Stimulated activated CD8-positive, alpha-beta memory T cell treated with anti-CD3 and anti-CD28 coated beads, Interleukin-2, amount 100 ng/mL, for 48 hours (primary cell): ENCODE measurements around the gene DPEP1.
"Not testable (repeated sequence)": the region's sequence is repeated elsewhere in the genome, so short reads cannot be mapped to it uniquely, and the experiment has no call there.

Experiments used
- DNase-seq, 2 donors: peaks; one replicate each; pipeline ENCODE4 v3.0.0-alpha.2; 2020; ENCODE audit warnings: low read depth in 2 of 2

DPEP1 gene

DNA sequence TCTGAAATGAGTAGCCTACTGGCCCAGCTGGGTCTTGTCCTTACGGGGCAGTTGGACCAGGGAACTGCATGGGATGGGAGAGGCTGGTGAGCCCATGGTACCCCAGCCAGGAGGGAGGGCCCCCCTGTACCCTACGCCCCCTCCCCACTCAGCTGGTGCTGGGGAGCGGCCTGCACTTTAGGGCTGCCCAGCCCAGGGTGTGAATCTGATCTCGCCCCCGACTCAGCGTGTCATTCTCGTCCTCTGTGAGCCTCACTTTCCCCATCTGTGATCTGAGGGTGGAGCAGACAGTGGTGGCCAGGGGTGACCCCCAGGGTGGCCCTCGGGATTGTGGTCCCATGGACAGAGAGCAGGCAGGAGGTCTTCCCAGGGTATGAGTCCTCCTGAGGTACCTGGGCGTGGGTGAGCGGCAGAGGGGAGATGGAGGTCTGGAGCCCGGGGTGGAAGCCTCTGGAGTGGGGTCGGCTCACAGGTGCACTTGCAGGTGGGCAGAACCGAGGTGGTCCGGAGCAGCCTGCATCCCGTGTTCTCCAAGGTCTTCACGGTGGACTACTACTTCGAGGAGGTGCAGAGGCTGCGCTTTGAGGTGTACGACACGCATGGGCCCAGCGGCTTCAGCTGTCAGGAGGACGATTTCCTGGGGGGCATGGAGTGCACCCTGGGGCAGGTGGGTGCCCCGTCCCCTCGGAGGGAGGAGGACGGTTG is 36.2 kb upstream of the DPEP1 start:
- no peak for DNase-seq

DNA sequence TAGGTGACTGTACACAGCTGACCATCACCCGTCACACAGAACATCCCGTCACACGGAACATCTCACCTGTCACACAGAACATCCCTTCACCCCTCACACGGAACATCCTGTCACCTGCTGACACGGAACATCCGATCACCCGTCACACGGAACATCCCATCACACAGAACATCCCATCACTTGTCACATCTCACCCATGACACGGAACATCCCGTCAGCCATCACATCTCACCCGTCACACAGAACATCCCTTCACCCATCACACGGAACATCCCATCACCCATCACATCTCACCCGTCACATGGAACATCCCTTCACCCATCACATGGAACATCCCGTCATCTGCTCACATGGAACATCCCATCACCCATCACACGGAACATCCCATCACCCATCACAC is 34.1 kb upstream of the DPEP1 start:
- no peak for DNase-seq

DNA sequence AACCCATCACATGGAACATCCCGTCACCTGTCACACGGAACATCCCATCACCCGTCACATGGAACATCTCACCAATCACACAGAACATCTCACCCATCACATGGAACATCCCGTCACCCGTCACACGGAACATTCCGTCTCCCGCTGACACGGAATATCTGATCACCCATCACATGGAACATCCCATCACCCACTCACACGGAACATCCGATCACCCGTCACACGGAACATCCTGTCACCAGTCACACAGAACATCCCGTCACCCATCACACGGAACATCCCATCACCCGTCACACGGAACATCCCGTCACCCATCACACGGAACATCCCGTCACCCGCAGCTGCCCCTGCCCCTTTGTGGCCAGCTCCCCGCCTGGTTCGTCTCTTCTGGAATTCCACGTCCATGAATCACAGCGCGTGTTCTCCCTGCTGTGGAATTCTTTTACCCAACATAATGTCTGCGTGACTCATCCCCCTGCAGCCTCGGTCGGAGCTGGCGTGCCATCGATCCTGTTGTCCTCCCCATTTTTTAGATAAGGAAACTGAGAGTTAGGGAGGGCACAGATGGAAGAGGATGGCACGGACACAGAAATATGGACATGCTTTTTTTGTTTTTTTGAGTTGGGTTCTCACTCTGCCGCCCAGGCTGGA is 32.3 kb upstream of the DPEP1 start:
- DNase-seq = no peak

DNA sequence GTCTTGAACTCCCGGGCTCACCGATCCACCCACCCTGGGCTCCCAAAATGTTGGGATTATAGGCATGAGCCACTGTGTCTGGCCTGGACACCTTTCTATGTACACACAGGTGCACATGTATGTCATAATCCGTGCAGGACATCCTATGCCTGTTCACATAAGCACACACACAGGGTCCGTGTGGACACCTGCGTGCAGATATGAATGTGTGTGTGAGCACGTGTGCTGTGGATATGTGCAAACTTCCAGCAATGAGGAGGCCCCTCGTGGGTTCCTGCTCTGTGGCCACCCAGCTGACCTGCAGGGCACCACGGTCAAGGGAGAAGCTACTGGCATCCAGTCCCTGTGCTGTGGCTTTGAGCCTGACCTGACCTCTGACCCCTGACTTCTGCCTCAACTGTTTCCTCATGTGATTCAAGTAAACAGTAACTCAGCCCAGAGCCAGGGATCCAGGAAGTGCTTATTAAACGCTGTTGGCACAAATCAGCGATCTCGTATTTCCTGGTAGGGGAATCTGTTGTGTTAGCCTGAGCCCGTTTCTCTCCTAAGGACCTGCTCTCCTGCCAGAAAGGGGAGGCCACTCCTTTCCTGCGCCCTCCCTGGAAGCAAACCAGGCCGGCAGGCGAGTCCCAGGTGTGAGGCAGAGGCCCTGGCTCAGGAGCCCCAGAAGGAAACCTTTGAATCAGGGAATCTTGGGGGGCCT is 31.4 kb upstream of the DPEP1 start:
- DNase-seq = no peak

DNA sequence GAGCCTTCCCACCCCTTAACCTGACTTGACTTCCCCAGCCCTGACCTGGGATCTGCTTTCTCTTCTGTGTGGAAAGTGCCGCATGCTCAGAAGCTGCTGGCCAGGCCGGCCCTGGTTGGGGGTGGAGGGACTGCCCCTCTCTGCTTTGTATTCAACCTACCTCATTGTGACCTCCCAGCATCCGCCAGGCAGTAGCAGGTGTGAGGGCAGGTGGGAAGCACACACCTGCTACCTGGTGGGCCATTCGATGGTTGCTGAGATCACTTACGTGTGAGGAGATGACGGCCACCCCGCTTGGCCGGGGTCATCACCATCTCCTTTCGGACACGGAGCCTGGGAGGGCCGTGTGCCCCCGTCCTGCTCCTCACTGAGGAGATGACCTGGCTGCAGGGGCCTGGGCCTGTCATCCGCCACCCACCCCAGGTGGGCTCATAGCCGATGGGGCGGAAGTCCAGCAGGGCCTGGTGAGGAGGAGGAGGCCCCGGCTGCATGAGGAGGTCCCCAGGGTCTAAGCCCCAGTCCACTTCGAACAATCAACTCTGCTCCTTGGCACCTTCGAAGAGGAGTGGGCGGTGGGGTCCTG is 30.7 kb upstream of the DPEP1 start:
- DNase-seq = no peak

DNA sequence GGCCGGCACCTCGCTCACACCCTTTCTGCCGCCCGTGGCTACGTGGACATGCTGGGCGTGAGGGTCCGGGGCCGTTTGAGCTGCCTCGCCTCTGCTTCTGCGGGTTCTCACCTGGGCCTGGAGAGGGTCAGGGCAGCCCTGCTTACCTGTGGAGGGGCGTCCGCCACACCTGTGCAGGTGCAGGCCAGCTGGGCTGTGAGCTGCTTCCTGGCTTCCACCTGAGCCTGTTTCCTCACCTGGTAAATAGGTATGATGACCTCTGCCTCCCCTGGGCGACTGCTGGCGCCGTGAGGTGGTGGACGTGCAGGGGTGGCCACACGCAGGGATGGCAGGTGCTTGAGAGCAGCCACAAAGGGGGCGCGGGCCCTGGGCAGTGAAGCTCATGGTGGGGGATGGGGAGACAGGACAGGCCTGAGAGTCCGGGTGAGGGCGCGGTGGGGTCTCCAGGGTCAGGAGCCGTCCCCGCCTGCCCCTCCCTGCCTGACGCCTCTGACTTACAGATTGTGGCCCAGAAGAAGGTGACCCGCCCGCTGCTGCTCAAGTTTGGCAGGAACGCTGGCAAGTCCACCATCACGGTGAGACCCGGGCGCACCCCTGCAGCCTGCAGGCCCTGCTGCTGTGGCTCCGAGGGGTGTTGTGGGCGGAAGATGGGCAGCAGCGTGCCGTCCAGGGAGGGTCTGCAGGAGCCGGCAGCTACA is 30.1 kb upstream of the DPEP1 start:
- DNase-seq = no peak

DNA sequence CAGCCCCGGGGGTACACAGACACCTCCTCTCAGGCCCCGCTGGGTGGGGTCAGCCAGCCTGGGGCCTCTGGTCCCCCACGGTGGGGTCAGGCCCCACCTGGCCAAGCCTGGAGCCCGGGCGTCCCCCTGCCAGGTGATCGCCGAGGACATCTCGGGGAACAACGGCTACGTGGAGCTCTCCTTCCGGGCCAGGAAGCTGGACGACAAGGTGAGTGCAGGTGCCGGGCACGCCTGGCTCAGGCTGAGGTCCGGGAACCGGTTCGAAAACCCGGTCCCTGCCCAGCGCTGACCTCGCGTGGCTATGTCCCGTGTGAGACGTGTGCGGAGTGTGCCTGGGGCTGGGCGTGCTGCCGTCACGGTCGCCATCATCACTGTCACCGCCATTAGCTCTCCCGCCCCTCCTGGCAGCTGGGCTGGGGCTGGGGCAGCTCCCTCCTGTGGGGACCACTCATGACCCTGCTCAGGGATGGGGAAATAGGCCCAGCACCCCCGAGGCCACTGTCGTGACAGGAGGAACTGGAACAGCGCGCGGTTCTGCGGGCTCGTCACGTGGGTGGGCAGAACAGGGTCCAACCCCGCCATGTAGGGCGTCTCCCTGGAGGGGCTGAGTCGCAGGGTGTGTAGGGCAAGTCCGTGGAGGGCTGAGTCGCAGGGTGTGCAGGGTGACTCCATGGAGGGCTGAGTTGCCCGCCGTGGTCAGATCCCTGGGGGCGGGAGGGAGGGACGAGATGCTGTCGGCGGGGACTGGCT is 29.4 kb upstream of the DPEP1 start:
- DNase-seq = no peak

DNA sequence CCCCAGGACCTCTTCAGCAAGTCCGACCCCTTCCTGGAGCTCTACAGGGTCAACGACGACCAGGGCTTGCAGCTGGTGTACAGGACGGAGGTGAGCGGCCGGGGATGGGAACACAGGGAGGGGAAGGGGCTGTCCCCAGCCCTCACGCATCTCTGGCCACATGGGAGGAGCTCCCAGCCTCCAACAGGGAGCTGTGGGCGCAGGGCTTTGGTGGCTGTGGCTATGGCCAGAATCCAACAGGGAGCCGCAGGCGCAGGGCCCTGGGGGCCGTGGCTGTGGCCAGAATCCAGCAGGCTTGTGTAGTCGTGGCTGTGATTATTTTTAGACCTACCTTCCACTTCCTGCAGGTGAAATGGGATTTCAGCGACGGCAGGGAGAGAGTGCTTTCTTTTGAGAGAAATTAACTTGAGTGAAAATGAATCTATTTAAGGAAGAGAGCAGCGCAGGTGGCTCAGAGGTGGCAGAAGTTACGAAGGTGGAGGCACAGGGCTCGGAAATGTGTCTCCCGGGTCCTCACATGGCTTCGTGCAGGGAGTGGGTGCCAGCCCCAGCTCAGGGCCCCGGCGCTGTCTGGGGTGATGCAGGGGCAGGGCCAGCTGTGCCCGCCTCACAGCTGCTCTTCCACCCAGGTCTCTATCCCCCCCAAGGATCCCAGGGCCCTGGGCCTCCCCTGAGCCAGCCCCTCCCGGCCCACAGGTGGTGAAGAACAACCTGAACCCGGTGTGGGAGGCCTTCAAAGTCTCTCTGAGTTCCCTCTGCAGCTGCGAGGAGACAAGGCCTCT is 28.5 kb upstream of the DPEP1 start:
- no peak for DNase-seq

DNA sequence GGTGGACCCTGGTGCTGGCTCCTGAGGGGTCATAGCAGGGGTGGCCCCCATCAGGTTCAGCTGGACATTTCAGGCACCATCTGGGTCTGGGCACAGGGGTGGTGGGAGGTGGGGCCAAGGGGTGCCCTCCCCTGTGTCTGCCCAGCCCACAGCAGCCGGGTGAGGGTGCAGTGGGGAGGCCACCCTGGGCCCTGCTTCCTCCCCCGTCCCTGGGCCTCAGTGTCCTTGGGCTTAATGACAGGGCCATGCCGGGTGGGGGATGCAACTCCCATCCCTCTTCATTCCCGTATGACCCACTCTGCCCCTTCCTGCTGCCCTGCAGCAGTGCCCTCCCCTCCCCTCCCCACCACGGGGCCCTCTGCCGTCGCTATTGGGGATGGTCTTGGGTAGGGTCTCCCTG is 27.2 kb upstream of the DPEP1 start:
- no peak for DNase-seq

DNA sequence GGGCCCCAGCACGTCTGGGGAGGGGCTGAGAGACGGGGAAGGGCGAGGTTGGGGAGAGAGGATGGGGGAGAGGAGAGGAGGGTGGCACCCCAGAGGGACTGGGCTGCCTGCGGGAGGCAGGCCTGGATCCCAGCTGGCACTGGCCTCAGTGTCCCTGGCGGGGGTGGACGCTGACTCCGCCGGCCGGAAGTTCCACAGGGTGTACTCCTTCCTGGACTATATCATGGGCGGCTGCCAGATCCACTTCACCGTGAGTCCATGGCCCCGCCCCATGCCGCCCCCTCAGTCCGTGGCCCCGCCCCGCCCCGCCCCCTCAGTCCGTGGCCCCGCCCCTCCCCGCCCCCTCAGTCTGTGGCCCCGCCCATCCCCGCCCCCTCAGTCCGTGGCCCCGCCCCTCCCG is 26.6 kb upstream of the DPEP1 start:
- DNase-seq = no peak

DNA sequence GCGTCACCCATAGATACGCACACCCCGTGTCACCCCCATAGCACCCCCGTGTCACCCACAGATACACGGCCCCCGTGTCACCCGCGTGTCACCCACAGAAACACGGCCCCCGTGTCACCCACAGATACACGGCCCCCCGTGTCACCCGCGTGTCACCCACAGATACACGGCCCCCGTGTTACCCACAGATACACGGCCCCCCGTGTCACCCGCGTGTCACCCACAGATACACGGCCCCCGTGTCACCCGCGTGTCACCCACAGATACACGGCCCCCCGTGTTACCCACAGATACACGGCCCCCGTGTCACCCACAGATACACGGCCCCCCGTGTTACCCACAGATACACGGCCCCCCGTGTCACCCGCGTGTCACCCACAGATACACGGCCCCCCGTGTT is 25.8 kb upstream of the DPEP1 start:
- DNase-seq = not testable (repeated sequence)

DNA sequence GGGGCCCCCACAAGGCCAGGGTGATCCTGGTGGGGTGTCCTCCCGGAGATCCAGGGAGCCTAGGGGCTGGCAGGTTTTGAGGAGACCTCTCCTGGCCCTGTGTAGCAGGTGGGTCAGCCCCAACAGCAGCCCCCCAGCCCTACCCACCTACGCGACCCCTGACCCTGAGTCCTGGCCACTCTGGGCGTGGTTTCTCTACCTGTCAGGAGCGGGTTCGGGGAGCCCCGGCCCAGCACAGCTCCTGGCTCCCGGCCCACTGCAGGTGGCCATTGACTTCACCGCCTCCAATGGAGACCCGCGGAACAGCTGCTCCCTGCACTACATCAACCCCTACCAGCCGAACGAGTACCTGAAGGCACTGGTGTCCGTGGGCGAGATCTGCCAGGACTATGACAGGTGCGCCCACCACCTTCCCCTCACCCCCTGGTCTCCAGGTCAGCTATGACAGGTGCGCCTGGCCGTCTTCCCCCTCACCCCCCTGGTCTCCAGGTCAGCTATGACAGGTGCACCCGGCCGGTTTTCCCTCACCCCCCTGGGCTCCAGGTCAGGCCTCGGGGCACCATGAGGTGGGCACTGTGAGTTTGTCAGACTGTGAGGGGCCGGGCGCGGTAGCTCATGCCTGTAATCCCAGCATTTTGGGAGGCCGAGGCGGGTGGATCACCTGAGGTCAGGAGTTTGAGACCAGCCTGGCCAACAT is 24.9 kb upstream of the DPEP1 start:
- no peak for DNase-seq

DNA sequence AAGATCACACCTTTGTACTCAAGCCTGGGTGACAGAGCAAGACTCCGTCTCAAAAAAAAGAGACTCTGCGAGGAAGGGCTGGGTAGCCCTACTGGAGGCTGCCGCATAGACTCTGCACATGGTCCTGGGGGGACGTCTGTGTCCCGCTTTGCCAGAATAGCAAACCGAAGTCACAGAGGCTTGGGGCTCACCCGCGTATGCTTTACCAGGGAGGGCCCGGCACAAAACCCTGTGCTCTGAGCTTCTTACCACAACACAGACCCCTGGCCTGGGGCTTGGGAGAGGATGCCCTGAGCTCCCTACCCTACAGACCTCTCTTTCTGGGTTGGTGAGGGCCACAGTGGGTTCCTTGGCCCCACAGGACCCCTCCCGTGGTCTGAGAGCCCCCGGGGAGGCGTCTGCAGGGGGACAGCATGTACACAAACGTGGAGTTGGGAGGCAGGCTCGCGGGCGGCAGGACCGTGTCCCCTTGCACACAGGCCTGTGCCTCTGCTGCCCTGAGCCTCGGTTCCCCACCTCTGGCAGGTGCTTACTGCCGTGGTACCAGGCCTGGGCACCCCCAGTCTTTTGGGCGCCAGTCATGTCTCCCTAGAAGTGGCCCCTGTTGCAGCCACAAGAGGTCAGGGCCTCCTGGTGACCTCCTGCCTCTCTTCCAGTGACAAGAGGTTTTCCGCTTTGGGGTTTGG is 24.1 kb upstream of the DPEP1 start:
- no peak for DNase-seq

DNA sequence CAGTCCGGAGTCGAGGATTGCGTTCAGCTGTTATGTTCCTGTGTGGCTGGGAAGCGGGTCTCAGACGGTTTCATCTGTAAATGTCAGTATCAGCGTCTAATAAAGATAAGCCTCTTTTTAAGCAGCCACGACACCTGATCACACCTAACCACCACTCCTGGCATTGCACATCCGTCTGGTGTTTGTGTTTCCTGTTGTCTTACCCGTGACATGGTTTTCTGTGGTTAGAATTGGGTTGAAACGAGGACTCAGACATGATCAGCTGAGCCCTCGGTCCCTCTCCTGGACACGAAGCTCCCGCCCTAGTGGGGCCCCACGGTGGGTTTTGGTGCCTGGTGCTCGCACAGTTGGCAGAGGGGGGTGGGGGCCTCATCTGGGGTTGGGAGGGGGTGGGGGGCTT is 19.6 kb upstream of the DPEP1 start:
- DNase-seq = no peak

DNA sequence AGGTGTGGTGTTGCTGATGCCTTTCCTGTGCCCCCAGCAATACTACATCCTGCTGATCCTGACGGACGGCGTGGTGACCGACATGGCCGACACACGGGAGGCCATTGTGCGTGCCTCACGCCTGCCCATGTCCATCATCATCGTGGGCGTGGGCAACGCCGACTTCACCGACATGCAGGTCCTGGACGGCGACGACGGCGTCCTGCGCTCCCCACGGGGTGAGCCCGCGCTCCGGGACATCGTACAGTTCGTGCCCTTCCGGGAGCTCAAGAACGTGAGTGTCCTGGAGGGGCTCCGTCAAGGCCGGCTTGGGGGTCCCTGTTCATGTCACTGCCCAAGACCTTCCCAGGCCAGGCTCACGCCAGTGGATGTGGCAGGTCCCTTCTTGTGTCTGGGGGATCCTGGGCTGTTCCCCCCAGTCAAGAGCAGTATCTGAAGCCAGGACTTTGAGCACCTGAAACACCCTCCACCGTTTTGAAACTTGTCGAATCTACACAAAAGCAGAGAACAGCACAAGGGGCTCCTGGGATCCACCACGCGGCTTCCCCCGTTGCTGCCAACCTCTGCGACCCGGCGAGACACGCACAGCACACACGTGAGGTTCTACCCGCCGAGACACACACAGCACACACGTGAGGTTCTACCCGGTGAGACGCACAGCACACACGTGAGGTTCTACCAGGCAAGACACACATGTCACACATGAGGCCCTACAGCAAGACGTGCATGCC is 17.9 kb upstream of the DPEP1 start:
- no peak for DNase-seq

DNA sequence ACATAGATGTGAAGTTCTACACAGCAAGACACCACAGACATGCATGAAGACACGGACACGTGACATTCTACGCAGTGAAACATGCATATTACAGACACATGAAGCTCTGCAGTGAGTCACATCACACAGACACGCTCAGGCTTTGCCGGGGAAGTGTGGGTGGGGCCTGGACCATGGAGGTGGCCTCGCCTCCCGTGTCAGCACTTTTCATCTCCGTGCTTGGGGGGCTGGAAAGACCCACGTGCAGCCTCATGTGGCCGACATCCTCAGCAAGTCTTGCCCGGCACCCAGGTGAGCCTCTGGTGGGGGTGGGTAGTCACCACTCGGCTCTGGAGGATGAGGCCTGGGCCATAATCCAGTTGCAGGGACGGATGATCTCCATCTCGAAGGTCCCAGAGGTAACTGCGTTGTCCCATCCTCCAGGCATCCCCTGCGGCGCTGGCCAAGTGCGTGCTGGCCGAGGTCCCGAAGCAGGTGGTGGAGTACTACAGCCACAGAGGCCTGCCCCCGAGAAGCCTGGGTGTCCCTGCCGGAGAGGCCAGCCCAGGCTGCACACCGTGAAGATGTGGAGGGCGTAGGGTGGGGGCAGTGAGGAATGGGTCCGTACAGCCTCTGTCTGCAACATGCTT is 17.3 kb upstream of the DPEP1 start:
- DNase-seq = no peak

DNA sequence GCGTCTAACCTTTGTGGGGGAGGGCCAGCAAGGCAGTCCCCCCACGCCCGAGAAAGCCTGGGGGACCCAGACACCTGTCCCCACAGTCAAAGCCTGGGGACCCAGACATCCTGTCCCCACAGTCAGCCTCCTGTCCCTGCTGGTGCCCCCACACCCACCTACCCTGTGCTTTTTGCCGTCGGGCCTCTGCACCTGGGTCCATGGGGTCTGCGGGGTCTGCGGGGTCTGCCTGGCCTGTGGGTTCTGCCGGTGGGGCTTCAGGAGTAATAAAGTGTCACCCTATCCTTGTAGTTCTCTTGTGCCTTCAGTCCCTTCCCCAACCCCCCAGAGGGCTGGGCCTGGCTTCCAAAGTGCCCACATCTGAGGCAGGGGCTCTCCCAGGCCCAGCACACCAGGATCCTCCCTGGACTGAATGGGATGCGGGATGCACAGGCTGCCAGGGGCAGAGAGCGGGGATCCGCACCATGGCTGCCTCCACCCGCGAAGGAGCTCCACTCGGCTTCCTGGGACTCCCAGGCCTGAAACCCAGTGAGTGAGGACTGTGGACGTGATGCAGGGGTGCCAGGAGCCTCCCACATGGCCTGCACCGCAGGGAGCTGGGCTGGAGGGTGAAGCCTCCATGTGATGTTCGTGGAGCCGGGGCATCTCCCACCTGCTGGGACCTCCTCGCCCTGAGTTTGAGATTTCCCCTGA is 16.3 kb upstream of the DPEP1 start:
- DNase-seq = no peak

DNA sequence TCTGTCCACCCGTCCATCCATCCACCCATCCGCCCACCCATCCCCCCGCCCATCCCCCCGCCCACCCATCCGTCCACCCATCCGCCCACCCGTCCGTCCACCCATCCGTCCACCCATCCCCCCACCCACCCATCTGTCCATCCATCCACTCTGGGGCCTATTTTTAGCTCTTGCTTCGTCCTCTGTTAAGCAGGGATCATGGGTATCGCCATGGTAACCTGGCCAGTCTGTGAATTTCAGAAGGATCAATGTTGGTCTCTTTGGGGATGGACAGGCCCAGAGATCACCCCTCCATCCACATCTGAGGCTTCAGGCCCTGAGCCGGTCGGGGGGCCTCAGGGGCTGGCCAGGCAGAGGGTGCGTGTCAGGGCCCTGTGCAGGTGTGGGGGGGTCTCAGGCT is 15.2 kb upstream of the DPEP1 start:
- DNase-seq = no peak
